ENCODE results near the gene EPHA8.

EPHA8 gene

DNA sequence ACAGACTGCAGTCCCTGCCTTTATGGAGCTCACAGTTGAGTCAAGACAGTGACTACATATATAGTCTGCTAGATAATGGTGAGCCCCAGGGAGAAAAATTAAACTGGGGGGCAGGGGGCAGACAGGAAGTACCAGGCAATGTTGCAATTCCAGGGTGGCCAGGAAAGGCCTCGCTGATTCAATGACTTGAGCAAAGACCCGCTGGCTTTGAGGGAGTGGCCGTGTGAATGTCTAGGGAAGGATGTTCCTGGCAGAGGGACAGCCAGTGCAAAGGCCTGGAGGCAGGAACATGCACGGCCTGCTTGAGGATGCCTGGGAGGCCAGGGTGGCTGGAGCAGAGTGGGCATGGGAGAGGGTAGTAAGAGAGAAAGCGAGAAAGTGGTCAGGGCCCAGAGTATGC is 23.0 kb upstream of the EPHA8 start:
- TF ChIP-seq, protein P1, sequence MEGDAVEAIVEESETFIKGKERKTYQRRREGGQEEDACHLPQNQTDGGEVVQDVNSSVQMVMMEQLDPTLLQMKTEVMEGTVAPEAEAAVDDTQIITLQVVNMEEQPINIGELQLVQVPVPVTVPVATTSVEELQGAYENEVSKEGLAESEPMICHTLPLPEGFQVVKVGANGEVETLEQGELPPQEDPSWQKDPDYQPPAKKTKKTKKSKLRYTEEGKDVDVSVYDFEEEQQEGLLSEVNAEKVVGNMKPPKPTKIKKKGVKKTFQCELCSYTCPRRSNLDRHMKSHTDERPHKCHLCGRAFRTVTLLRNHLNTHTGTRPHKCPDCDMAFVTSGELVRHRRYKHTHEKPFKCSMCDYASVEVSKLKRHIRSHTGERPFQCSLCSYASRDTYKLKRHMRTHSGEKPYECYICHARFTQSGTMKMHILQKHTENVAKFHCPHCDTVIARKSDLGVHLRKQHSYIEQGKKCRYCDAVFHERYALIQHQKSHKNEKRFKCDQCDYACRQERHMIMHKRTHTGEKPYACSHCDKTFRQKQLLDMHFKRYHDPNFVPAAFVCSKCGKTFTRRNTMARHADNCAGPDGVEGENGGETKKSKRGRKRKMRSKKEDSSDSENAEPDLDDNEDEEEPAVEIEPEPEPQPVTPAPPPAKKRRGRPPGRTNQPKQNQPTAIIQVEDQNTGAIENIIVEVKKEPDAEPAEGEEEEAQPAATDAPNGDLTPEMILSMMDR (IDR thresholded peaks at IDR 0.05; ENCODE audit: poor library complexity, severe bottlenecking) = no peak
- Histone ChIP-seq H3K27me3 (ENCODE audit: insufficient read depth, poor library complexity, severe bottlenecking) (peaks cover 2% of the 10 kb centered on the region), H3K36me3 (ENCODE audit: low read depth) (no peaks in the 10 kb centered on the region), H3K27ac (ENCODE audit: poor library complexity, severe bottlenecking) (no peak overlapping the region), H3K4me1 (ENCODE audit: insufficient read depth, poor library complexity, severe bottlenecking) (peaks cover 2% of the 10 kb centered on the region), H3K9me3 (ENCODE audit: severe bottlenecking) (no peaks in the 10 kb centered on the region), H3K4me3 (ENCODE audit: severe bottlenecking) (no peak overlapping the region)
- no peak for DNase-seq (ENCODE audit: low spot score)
- 0 out of 3 replicates have a peak, but pooled peaks have one; percentile 20 for ATAC-seq (ENCODE audit: low read depth)

GRCh38 chr1:22542886-22543285 is 20.4 kb upstream of the EPHA8 start:
- Histone ChIP-seq H3K4me1 (ENCODE audit: insufficient read depth, poor library complexity, severe bottlenecking) (peaks cover 2% of the 10 kb centered on the region), H3K36me3 (ENCODE audit: low read depth) (no peaks in the 10 kb centered on the region), H3K4me3 (ENCODE audit: severe bottlenecking) (no peak overlapping the region), H3K27me3 (ENCODE audit: insufficient read depth, poor library complexity, severe bottlenecking) (peaks cover 17% of the 10 kb centered on the region), H3K27ac (ENCODE audit: poor library complexity, severe bottlenecking) (no peak overlapping the region), H3K9me3 (ENCODE audit: severe bottlenecking) (no peaks in the 10 kb centered on the region)
- TF ChIP-seq, protein P1 (IDR thresholded peaks at IDR 0.05; ENCODE audit: poor library complexity, severe bottlenecking) = no peak
- ATAC-seq (ENCODE audit: low read depth) = no peak
- no peak for DNase-seq (ENCODE audit: low spot score)

DNA sequence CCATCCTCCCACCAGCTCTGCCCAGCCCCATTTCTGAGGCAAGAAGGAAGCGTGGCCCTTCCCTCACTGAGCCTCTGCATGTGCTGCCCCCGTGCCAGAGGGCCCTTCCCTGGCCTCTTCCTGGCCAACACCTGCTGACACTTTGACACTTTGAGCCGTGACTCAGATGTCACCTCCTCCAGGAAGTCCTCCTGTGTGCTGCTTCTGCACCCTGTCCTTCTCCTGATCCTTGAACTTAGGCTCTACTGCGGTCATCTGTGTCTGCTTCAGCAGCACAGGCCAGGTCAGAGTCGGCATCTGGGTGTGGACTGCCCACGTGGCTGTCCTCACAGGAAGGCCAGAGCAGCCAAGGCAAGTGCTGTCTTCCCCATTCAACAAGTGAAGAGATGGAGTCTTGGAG is 19.6 kb upstream of the EPHA8 start:
- no peak for DNase-seq (ENCODE audit: low spot score)
- Histone ChIP-seq H3K27me3 (ENCODE audit: insufficient read depth, poor library complexity, severe bottlenecking) (peaks cover 23% of the 10 kb centered on the region), H3K9me3 (ENCODE audit: severe bottlenecking) (no peaks in the 10 kb centered on the region), H3K36me3 (ENCODE audit: low read depth) (no peaks in the 10 kb centered on the region), H3K27ac (ENCODE audit: poor library complexity, severe bottlenecking) (no peak overlapping the region), H3K4me3 (ENCODE audit: severe bottlenecking) (no peak overlapping the region), H3K4me1 (ENCODE audit: insufficient read depth, poor library complexity, severe bottlenecking) (peaks cover 2% of the 10 kb centered on the region)
- no peak for ATAC-seq (ENCODE audit: low read depth)
- TF ChIP-seq, protein P1 (IDR thresholded peaks at IDR 0.05; ENCODE audit: poor library complexity, severe bottlenecking) = no peak

- DNase-seq (ENCODE audit: low spot score) (no peak), ATAC-seq (ENCODE audit: low read depth) (no peak)
- Histone ChIP-seq H3K36me3 (ENCODE audit: low read depth) (no peaks in the 10 kb centered on the region), H3K27ac (ENCODE audit: poor library complexity, severe bottlenecking) (no peak overlapping the region), H3K4me1 (ENCODE audit: insufficient read depth, poor library complexity, severe bottlenecking) (peaks cover 2% of the 10 kb centered on the region), H3K4me3 (ENCODE audit: severe bottlenecking) (no peak overlapping the region), H3K27me3 (ENCODE audit: insufficient read depth, poor library complexity, severe bottlenecking) (peaks cover 23% of the 10 kb centered on the region), H3K9me3 (ENCODE audit: severe bottlenecking) (no peaks in the 10 kb centered on the region)
- TF ChIP-seq, protein P1 (IDR thresholded peaks at IDR 0.05; ENCODE audit: poor library complexity, severe bottlenecking) = no peak
Observed at GRCh38 chr1:22544606-22545005, 18.7 kb upstream of the EPHA8 start.

- Histone ChIP-seq H3K4me3 (ENCODE audit: severe bottlenecking) (no peak overlapping the region), H3K9me3 (ENCODE audit: severe bottlenecking) (no peaks in the 10 kb centered on the region), H3K27me3 (ENCODE audit: insufficient read depth, poor library complexity, severe bottlenecking) (peaks cover 23% of the 10 kb centered on the region), H3K36me3 (ENCODE audit: low read depth) (no peaks in the 10 kb centered on the region), H3K27ac (ENCODE audit: poor library complexity, severe bottlenecking) (no peak overlapping the region), H3K4me1 (ENCODE audit: insufficient read depth, poor library complexity, severe bottlenecking) (peaks cover 2% of the 10 kb centered on the region)
- DNase-seq (ENCODE audit: low spot score) (no peak), ATAC-seq (ENCODE audit: low read depth) (no peak; the same call in 2 of the 3 replicates)
- TF ChIP-seq, protein P1 (IDR thresholded peaks at IDR 0.05; ENCODE audit: poor library complexity, severe bottlenecking) = no peak
Observed at GRCh38 chr1:22545141-22545540, 18.1 kb upstream of the EPHA8 start.
